ENCODE data around the gene NR5A1.

The NR5A1 gene

DNA sequence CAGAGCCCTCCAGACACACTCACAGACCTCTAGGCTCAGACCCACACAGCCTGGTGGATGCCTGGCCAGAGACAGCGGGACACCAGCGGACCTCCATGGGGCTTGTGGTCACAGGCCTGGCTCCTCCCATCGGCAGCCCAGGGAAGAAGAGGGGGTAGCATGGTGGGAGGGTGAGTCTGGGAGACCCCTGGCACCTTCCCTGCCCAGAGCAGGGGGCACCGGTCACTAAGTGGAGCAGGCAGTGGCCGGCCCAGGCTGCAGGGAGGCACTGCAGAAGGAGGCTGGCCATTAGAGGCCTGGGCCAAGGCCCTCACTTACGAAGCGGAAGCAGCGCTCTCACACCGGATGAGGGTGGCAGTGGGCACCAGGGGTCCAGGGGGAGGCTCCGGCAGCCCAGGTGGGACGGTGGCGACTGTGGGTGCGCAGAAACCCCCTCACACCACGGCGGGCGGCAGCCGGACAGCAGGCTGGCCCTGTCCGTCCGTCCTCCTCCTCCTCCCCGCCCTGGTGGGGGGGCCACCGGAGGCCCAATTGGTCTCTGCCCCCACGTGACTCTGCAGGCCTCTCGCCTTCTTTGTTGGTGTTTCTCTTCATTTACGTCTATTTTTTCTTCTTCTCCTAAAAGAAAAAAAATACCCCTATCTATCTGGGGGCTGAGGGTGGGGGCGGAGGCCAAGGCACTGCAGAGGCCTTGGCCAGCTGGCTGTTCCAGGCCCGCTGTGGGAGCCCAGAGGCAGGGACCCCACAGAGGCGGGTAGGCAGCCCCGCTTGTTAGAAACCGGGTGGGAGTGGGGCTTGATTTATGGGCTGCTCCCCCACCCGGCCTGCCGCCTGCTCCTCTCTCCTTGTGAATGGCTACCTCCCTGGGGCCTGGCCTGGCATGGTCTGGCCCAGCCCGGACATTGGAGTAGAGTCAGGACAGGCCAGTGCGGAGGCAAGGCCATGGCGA is at the start of gene NR5A1:
Gene NR5A1, minus strand, starts transcription at position 469 of the 949 bp plus-strand sequence. CDS start 4,004 bp downstream, outside the sequence.
- Mint-ChIP-seq H3K27me3 (peaks cover 68% of the 10 kb centered on the region), H3K4me3 (no peak within 1 kb of the TSS), H3K27ac (no peak within 1 kb of the TSS), H3K36me3 (peaks cover 7% of the 10 kb centered on the region), H3K4me1 (peaks cover 15% of the 10 kb centered on the region), H3K9me3 (no peaks in the 10 kb centered on the region)
- peak; percentile 17 for ATAC-seq

DNA sequence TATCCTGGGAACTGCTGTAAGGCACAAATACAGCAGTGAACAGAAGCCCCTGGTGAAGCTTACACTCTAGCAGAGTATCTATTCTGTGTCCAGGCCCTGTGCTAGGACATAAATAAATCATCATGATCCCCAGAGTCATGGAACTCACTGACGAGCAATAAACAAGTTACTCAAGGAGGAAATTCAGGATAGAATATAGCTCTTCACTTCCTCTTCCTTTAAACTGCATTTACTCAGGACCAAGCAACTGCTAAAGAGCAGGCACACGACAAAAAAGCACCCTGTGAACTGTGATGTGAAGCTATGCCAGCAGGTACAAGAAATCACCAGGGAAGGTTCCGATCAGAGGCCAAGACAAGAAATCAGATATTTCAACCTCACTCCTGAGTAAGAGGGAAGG is 47.8 kb upstream of the NR5A1 start:
- no peaks in the 10 kb centered on the region for H3K36me3 Mint-ChIP-seq
- no peaks in the 10 kb centered on the region for H3K9me3 Mint-ChIP-seq
- ATAC-seq: no peak
- no peak overlapping the region for H3K4me3 Mint-ChIP-seq
- H3K4me1 Mint-ChIP-seq: no peaks in the 10 kb centered on the region
- H3K27ac Mint-ChIP-seq: no peak overlapping the region
- no peaks in the 10 kb centered on the region for H3K27me3 Mint-ChIP-seq

DNA sequence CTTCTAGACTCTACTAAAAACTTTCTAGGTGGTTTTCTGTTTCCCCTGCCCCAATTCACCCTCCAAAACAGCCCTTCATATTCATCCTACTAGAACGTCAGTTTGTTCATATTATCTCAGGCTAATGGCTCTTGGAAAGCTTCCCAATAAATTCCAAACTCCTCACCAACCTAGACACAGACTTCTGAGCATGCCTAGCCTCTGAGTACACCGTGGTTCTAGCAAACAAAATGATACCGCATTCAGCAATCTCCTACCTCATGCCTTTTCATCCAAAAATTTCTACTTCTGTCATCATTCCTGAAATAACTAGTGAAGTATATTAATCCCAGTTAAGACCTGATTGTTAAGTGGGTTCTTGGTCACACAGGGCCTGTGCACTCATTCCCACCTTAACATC is 46.5 kb upstream of the NR5A1 start:
- no peak for ATAC-seq
- H3K4me1 Mint-ChIP-seq: no peaks in the 10 kb centered on the region
- H3K36me3 Mint-ChIP-seq: no peaks in the 10 kb centered on the region
- H3K9me3 Mint-ChIP-seq: no peaks in the 10 kb centered on the region
- no peak overlapping the region for H3K4me3 Mint-ChIP-seq
- no peak overlapping the region for H3K27ac Mint-ChIP-seq
- no peaks in the 10 kb centered on the region for H3K27me3 Mint-ChIP-seq

DNA sequence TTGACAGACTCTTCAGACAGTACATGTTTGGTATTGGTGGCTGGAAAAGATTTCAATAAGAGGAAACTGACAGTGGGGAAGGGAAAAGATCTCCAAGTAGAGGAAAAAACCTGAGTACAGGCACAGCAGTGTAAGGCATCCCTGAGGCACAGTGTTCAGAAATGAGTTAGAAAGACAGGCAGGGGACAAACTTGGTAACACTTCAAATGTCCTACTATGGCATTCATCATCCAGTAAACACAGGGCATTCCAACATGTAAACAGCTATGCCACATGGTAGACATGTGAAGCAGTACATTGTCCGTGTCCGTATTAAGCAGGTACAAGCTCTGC is 45.0 kb upstream of the NR5A1 start:
- H3K27me3 Mint-ChIP-seq: no peaks in the 10 kb centered on the region
- H3K27ac Mint-ChIP-seq: no peak overlapping the region
- no peaks in the 10 kb centered on the region for H3K9me3 Mint-ChIP-seq
- no peaks in the 10 kb centered on the region for H3K4me1 Mint-ChIP-seq
- no peak for ATAC-seq
- H3K36me3 Mint-ChIP-seq: no peaks in the 10 kb centered on the region
- no peak overlapping the region for H3K4me3 Mint-ChIP-seq

DNA sequence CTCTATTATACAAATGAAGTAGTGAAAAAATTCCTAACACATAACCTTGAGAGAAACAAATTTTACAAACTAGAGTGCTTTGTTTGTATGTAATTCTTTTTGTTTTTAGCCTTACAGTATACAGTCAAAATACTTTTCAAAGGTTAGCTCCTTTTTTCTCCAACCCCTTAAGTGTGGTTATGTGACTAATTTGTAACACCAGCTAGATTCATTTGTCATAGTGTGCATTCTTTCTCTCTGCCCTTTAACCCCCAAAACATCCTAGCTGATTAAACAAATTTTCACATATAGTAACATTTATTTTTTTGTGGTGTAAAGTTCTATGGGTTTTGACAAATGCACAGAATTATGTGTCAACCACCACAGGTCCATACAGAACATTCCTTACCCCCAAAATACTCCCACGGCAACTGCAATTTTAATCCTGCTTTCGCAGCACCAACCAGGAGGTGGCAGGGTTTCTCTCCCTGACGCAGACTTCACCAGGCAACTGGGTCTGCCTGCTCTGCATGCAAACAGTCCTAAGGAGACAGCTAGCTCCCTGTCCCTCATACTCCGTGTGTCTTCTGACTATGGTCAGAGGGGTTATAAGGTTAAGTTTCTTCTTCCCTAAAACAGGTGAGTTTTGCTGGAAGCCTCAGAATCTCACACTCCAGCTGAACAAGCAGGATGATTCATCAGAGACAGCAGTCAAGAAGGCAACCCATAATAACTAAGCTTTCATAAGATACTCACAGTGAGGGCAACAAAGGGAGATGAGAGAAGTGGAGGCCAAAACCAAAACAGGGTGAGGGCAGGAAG is 44.5 kb upstream of the NR5A1 start:
- H3K4me3 Mint-ChIP-seq: no peak overlapping the region
- no peaks in the 10 kb centered on the region for H3K9me3 Mint-ChIP-seq
- no peaks in the 10 kb centered on the region for H3K27me3 Mint-ChIP-seq
- no peak for ATAC-seq
- no peaks in the 10 kb centered on the region for H3K36me3 Mint-ChIP-seq
- H3K4me1 Mint-ChIP-seq: no peaks in the 10 kb centered on the region
- no peak overlapping the region for H3K27ac Mint-ChIP-seq

DNA sequence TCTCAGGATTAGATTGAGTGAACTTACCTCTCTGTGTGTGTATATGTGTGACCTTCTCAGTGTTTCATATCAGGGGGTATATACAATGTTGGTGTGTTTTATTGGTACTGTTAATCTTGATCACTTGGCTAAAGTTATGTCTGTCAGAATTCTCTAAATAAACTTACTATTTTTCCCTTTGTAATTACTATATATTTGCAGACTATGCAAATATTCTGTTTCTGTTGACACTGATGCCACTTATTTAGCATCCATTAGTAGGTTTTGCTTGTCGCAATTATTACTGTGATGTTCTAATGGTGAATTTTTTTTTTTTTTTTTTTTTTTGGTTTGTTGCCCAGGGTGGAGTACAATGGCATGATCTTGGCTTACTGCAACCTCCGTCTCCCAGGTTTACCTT is 42.9 kb upstream of the NR5A1 start:
- no peaks in the 10 kb centered on the region for H3K9me3 Mint-ChIP-seq
- ATAC-seq: no peak
- H3K4me1 Mint-ChIP-seq: no peaks in the 10 kb centered on the region
- no peaks in the 10 kb centered on the region for H3K27me3 Mint-ChIP-seq
- no peak overlapping the region for H3K4me3 Mint-ChIP-seq
- H3K36me3 Mint-ChIP-seq: no peaks in the 10 kb centered on the region
- no peak overlapping the region for H3K27ac Mint-ChIP-seq

DNA sequence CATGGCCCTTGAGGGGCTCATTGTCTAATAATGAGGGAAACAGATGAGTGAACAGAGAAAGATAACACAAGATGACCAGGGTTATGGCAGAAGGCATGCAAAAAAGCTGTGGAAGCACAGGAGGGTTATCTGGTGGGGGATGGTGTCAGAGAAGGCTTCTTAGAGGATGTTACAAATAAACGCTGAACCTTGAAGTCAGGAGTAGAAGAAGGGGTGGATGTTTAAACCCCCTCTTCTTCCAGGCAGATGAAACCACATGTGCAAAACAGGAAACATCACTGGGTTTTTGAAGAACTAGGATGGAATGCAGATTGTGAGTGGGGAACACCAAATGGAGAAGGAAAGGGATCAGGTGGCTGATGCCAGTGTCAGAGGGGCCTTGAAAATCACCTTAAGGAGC is 41.8 kb upstream of the NR5A1 start:
- Mint-ChIP-seq H3K4me1 (no peaks in the 10 kb centered on the region), H3K36me3 (no peaks in the 10 kb centered on the region), H3K27me3 (no peaks in the 10 kb centered on the region), H3K4me3 (no peak overlapping the region), H3K27ac (no peak overlapping the region), H3K9me3 (no peaks in the 10 kb centered on the region)
- no peak for ATAC-seq

DNA sequence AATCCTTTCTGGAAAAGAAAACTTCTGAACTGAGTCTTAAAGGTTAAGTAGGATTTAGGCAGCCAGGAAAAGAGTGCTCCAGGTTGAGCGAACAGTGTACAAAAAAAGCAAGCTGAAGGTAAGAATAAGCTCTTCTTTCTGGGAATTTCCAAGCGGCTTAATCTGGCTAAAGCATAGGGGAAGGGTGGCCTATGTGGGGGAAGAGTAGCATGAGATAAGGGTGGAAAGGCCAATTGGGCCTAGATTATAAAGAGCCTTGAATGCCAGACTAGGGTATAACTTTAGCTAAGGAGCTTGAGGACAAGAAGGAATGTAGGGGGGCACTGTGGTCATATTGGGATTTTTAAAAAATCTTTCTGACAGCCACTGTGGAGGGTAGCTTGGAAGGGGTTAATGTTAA is 37.3 kb upstream of the NR5A1 start:
- no peak for ATAC-seq
- no peak overlapping the region for H3K4me3 Mint-ChIP-seq
- no peaks in the 10 kb centered on the region for H3K9me3 Mint-ChIP-seq
- no peaks in the 10 kb centered on the region for H3K4me1 Mint-ChIP-seq
- H3K27me3 Mint-ChIP-seq: no peaks in the 10 kb centered on the region
- no peaks in the 10 kb centered on the region for H3K36me3 Mint-ChIP-seq
- H3K27ac Mint-ChIP-seq: no peak overlapping the region

DNA sequence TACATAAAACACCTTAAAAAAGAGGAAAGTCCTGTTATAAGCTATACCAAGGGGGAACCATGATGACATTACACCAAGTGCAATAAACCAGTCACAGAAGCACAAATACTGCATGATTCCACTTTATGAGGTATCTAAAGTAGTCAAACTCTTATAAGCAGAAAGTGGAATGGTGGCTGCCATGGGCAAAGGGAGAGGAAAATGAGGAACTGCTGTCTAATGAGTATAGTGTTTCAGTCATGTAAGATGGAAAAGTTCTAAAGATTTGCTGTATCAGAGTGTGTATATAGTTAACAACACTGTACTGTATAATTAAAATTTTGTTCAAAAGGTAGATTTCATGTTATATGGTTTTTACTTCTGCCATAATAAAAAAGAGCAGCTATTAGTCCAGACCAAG is 34.6 kb upstream of the NR5A1 start:
- Mint-ChIP-seq H3K36me3 (no peaks in the 10 kb centered on the region), H3K9me3 (no peaks in the 10 kb centered on the region), H3K4me3 (no peak overlapping the region), H3K4me1 (no peaks in the 10 kb centered on the region), H3K27me3 (no peaks in the 10 kb centered on the region), H3K27ac (no peak overlapping the region)
- no peak for ATAC-seq

DNA sequence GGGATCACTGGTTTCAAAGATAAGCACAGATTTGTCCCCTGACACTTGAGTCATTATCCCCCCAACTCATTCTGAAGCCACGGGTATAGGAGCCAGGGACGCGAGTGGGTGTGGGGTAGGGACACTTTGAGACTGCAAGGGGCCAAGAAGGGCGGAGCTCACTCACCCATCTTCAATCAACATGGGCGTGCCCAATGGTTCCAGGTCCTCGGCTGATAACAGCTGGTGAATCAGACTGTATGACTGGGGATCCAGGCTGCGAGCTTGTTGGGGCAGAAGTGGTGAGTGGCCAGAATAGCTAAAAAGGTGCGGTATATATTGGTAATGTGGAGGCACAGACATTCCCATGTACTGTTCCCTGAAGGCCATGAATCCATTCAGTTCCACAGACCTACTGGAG is 30.7 kb upstream of the NR5A1 start:
- H3K27ac Mint-ChIP-seq: no peak overlapping the region
- no peaks in the 10 kb centered on the region for H3K27me3 Mint-ChIP-seq
- H3K4me1 Mint-ChIP-seq: no peaks in the 10 kb centered on the region
- H3K9me3 Mint-ChIP-seq: no peaks in the 10 kb centered on the region
- no peak overlapping the region for H3K4me3 Mint-ChIP-seq
- no peak for ATAC-seq
- no peaks in the 10 kb centered on the region for H3K36me3 Mint-ChIP-seq

DNA sequence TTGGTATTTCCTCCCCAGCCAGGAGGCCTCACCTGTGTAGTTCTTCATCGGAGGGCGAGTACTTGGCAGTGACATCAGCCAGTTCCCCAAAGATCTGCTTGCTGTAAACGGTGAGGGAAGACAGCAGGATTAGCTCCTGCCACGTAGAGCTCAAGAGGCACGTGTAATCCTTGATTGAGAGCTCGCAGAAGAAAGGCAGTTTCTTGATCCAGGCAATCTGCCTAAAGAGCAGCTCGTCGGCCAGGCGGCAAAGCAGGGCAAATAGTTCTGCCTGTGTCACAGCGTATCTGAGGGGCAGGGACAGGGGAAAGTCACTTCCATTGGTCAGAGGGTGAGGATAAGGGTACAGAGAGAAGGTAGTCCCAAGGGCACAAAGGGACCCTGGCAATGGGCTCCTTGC is 28.6 kb upstream of the NR5A1 start:
- Mint-ChIP-seq H3K4me3 (no peak overlapping the region), H3K27me3 (no peaks in the 10 kb centered on the region), H3K9me3 (no peaks in the 10 kb centered on the region), H3K4me1 (no peaks in the 10 kb centered on the region), H3K27ac (no peak overlapping the region), H3K36me3 (no peaks in the 10 kb centered on the region)
- no peak for ATAC-seq

DNA sequence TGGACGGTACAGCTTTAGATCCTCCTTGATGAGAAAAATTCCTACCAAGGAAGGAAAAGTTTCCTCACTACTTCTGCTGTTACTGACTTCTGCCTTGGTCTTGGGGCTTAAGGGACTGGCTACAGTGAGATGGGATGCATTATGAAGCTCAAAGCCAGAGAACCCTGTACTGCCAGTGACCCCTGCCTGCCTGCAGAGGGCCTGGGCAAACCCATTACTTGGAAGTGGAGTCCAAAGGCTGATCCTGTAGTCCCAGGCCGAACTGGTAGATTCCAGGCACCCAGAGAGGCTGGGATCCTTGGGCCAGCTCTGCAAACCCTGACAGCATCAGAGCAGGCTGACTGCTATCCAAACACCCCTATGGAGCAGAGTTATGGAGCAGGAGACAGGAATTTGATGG is 25.7 kb upstream of the NR5A1 start:
- Mint-ChIP-seq H3K9me3 (no peaks in the 10 kb centered on the region), H3K36me3 (no peaks in the 10 kb centered on the region), H3K27ac (no peak overlapping the region)

DNA sequence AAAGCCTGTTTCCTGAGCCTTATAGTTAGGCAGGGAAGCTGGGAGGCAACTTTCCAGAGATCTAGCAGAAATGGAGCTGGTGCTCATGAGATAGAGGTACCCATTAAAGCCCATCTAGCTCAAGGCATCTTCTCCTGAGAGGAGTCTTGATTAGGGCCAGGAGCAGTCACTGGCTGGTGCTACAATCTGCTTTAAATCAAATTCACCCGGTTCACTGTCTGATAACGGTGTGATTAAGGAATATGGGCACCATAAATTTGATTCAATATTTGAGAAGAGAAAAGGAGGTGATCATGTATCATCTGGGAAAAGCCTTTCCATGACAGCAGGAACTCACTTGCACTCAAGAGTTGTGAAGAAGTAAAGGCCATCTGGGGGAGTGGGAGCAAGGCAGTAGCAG is 23.9 kb upstream of the NR5A1 start:
- no peak for ATAC-seq
- no peak overlapping the region for H3K4me3 Mint-ChIP-seq
- H3K9me3 Mint-ChIP-seq: no peaks in the 10 kb centered on the region
- H3K27me3 Mint-ChIP-seq: no peaks in the 10 kb centered on the region
- H3K36me3 Mint-ChIP-seq: no peaks in the 10 kb centered on the region
- H3K4me1 Mint-ChIP-seq: no peaks in the 10 kb centered on the region
- no peak overlapping the region for H3K27ac Mint-ChIP-seq

More for the DNA sequence above, 25.7 kb upstream of the NR5A1 start:
- H3K4me1 Mint-ChIP-seq: no peaks in the 10 kb centered on the region
- no peak overlapping the region for H3K4me3 Mint-ChIP-seq
- H3K27me3 Mint-ChIP-seq: no peaks in the 10 kb centered on the region
- ATAC-seq: no peak

DNA sequence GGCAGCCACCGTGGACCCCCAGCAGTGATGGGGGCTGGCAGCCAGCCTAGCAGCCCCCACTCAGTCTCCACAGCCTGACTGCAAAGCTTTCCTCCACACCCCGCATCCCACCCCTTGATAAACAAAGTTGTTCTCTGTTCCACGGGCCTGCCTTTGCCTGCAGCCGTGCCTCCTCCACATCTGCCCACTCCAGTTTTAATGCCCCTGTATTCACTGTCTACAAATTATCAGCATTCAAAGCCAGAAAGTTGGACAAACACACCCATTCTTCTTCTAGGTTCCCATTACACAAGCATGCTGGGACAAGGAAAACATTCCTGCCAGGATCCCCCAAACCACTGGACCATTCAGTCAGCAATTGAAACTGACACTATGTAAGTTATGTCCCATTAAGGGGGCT is 23.0 kb upstream of the NR5A1 start:
- peak; percentile 5 for ATAC-seq

DNA sequence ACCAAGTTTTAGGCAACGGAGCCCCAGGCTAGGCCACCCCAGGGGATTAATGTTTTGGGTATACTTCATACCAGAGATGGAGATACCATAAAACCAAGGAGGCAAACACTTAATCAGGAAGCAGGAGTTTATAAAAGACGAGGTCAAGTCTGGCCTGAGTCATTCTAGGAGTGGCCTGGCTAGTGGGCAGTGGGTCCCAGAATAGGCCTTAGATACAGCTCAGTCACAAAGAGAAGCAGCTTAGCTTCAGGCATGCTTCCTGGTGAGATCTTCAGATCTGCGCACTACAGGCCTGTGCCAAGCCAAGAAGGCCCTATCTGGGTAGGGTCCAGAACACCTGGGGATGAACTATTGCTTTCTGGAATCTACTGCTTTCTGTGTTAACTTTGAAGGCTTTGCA is 20.6 kb upstream of the NR5A1 start:
- H3K36me3 Mint-ChIP-seq: no peaks in the 10 kb centered on the region
- H3K4me1 Mint-ChIP-seq: no peaks in the 10 kb centered on the region
- H3K27me3 Mint-ChIP-seq: no peaks in the 10 kb centered on the region
- no peak overlapping the region for H3K27ac Mint-ChIP-seq
- H3K4me3 Mint-ChIP-seq: no peak overlapping the region
- no peaks in the 10 kb centered on the region for H3K9me3 Mint-ChIP-seq
- ATAC-seq: no peak

More for the DNA sequence above, 23.0 kb upstream of the NR5A1 start:
- H3K4me3 Mint-ChIP-seq: no peak overlapping the region
- H3K36me3 Mint-ChIP-seq: no peaks in the 10 kb centered on the region
- H3K4me1 Mint-ChIP-seq: no peaks in the 10 kb centered on the region
- H3K27ac Mint-ChIP-seq: no peak overlapping the region
- no peaks in the 10 kb centered on the region for H3K9me3 Mint-ChIP-seq
- H3K27me3 Mint-ChIP-seq: no peaks in the 10 kb centered on the region

DNA sequence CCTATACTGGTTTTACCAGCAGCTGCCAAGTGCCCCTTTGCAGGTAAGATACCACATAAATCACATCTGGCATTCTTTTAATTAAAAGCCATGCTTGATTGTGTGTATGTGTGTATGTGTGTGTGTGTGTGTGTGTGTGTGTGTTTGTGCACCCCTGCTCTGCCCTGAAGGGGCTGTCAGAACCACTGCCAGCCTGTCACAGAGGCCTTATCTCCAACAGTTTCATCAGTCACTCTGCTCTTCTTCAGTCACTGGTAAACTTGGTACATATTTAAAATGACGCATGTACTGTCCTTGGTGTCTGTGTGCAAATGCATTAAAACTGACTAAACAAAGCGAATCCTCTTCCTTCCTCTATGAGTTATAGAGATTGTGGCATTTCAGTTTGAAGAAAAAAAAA is 19.0 kb upstream of the NR5A1 start:
- H3K4me3 Mint-ChIP-seq: no peak overlapping the region
- H3K9me3 Mint-ChIP-seq: no peaks in the 10 kb centered on the region
- no peak overlapping the region for H3K27ac Mint-ChIP-seq
- H3K4me1 Mint-ChIP-seq: no peaks in the 10 kb centered on the region
- no peaks in the 10 kb centered on the region for H3K36me3 Mint-ChIP-seq
- no peaks in the 10 kb centered on the region for H3K27me3 Mint-ChIP-seq
- ATAC-seq: no peak
